GM18508 (cell line): ENCODE results near the gene VAV1.
"Not testable (repeated sequence)": the region's sequence is repeated elsewhere in the genome, so short reads cannot be mapped to it uniquely, and the experiment has no call there.

Experiments
- ATAC-seq: cut with Tn5 transposase; IDR thresholded peaks from one replicate; pipeline ENCODE4 v1.9.1; 2021; ENCODE audit warnings: moderate number of reproducible peaks; ENCODE audit not compliant: insufficient read depth, unreplicated experiment

VAV1 gene

GRCh38 chr19:6754653-6755463 is 17.6 kb upstream of the VAV1 start:
- ATAC-seq: no peak

GRCh38 chr19:6760606-6761005 is 11.9 kb upstream of the VAV1 start:
- ATAC-seq: no peak

- ATAC-seq: no peak
Measured at GRCh38 chr19:6761053-6761676, 11.3 kb upstream of the VAV1 start.

GRCh38 chr19:6762253-6762797 is 10.2 kb upstream of the VAV1 start:
- not testable (repeated sequence) for ATAC-seq

- no peak for ATAC-seq
Measured at GRCh38 chr19:6765738-6766356, 6.7 kb upstream of the VAV1 start.

- no peak for ATAC-seq
Measured at GRCh38 chr19:6766357-6767080, 6.0 kb upstream of the VAV1 start.

GRCh38 chr19:6767081-6767356 is 5.5 kb upstream of the VAV1 start:
- no peak for ATAC-seq

- ATAC-seq: no peak
Measured at GRCh38 chr19:6767357-6768235, 4.9 kb upstream of the VAV1 start, which contains the start of gene SH2D3A. SH2D3A (minus strand) TSS chr19:6767435; CDS start chr19:6763748, 3,687 bp downstream.

- no peak for ATAC-seq
Measured at GRCh38 chr19:6768236-6768785, 4.2 kb upstream of the VAV1 start.

GRCh38 chr19:6769006-6769619 is 3.4 kb upstream of the VAV1 start:
- no peak for ATAC-seq

- ATAC-seq: not testable (repeated sequence)
Measured at GRCh38 chr19:6771648-6772027, 870 bp upstream of the VAV1 start.

- ATAC-seq: no peak
Measured at GRCh38 chr19:6772866-6773322, 386 bp downstream of the VAV1 start.

GRCh38 chr19:6773323-6773931 is 919 bp downstream of the VAV1 start:
- no peak for ATAC-seq

GRCh38 chr19:6774821-6775707 is 2.6 kb downstream of the VAV1 start:
- no peak for ATAC-seq

GRCh38 chr19:6776045-6776444 is 3.5 kb downstream of the VAV1 start:
- ATAC-seq: not testable (repeated sequence)

- no peak for ATAC-seq
Measured at GRCh38 chr19:6776999-6777398, 4.5 kb downstream of the VAV1 start.

GRCh38 chr19:6777434-6777833 is 4.9 kb downstream of the VAV1 start:
- ATAC-seq: no peak

GRCh38 chr19:6778386-6778785 is 5.9 kb downstream of the VAV1 start:
- no peak for ATAC-seq
